Measurements from ENCODE around the gene FAM151B.

FAM151B gene

GRCh38 chr5:80591352-80591751 lies 103.5 kb downstream of the FAM151B start:
- DNase-seq = no peak

- DNase-seq = no peak
These were observed 104.2 kb downstream of the FAM151B start for GRCh38 chr5:80592105-80592504.

Data from NCI-H1417 (cell line).